ENCODE measurements around the gene KIF1C.

KIF1C gene

GRCh38 chr17:4986951-4987766 lies 10.6 kb upstream of the KIF1C start, which contains the start of gene CAMTA2:
CAMTA2 (minus strand) TSS chr17:4987675; CDS start chr17:4986222, 1,453 bp downstream.
- peak within 1 kb of the TSS; percentile 82 for H3K27ac ChIP-seq (ENCODE audit: low read length)

DNA sequence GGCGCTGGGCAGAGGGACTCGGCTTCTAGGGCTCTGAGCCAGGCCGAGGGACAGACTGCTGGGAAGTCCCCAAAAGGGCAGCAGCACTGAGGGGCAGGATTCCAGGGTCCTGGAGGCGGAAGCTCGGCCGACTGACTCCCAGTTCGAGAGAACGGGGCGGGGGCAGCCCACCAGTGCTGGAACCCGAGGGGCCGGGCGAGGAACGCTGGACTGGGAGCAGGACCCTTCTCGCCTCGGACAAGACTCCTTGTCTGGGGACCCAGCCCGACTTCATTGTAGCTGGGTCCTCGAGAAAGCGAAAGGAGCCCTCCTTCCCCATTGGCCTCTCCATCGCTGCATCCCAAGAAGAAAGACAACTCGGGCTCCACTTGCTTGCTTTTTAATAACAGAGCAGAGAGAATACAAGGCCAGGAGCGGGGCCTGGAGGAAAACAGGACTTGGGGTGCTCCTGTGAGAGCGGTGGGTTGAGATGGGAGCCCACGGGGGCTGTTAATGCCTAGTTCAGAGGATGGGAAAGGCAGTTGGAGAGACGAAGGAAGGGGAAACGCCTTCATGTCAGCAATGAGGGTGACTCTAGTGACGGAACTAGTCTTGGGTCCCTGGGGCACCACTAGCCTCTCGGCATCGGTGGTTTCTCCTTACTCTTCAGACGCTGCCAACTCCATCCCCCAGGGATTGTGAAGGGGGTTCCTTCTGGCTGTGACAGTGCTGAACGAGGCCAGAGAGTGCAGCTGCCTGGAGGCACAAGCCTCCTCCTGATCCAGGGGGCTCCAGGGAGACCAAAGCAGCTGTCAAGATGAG lies 9.8 kb upstream of the KIF1C start:
- Histone ChIP-seq H3K27me3 (ENCODE audit: low read depth, low read length) (no peaks in the 10 kb centered on the region), H3K27ac (ENCODE audit: low read length) (peak overlapping the region; percentile 82), H3K4me1 (ENCODE audit: control insufficient read depth in 1 of 2, insufficient read depth in 2 of 2, low read length in 2 of 2) (peaks cover 15 to 24% of the 10 kb centered on the region in 2 donors), H3K9me3 (ENCODE audit: control insufficient read depth in 1 of 2, low read length in 2 of 2) (no peaks in the 10 kb centered on the region), H3K4me3 (ENCODE audit: low read depth in 1 of 2, low read length in 2 of 2) (peak overlapping the region; percentile 65 to 78), H3K36me3 (ENCODE audit: control insufficient read depth in 1 of 2, insufficient read depth in 2 of 2, low read length in 2 of 2) (peaks cover 3 to 14% of the 10 kb centered on the region in 2 donors)

More at GRCh38 chr17:4986951-4987766, 10.6 kb upstream of the KIF1C start, which contains the start of gene CAMTA2:
- H3K9me3 ChIP-seq (ENCODE audit: control insufficient read depth in 1 of 2, low read length in 2 of 2) = no peaks in the 10 kb centered on the region
- peak within 1 kb of the TSS; percentile 65 to 78 for H3K4me3 ChIP-seq (ENCODE audit: low read depth in 1 of 2, low read length in 2 of 2)
- peaks cover 10 to 23% of the 10 kb centered on the region in 2 donors for H3K36me3 ChIP-seq (ENCODE audit: control insufficient read depth in 1 of 2, insufficient read depth in 2 of 2, low read length in 2 of 2)
- no peaks in the 10 kb centered on the region for H3K27me3 ChIP-seq (ENCODE audit: low read depth, low read length)
- H3K4me1 ChIP-seq (ENCODE audit: control insufficient read depth in 1 of 2, insufficient read depth in 2 of 2, low read length in 2 of 2) = peaks cover 15 to 24% of the 10 kb centered on the region in 2 donors

DNA sequence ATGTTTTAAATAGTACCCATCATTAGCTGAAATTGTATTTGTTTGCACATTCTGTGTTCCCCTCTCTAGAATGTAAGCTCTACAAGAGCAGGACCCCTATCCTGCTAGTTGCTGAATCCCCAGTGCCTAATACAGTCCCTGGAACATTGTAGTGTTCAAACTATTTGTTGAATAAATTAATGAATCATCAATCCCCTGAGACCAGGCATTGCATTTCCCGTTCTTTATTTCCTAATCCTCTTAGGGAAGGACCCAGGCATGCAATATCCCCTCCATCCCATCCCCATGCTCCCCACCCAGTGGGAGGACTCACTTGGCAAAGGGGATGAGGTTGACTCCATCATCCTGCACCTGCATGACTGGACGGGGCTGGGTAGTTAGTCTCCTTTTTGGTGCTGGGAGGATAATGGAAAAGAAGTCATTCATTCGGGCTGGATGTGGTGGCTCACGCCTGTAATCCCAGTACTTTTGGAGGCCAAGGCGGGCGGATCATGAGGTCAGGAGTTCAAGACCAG lies 3.6 kb upstream of the KIF1C start:
- H3K27me3 ChIP-seq (ENCODE audit: low read depth, low read length) = no peaks in the 10 kb centered on the region
- H3K4me3 ChIP-seq (ENCODE audit: low read depth in 1 of 2, low read length in 2 of 2) = no peak overlapping the region
- no peaks in the 10 kb centered on the region for H3K9me3 ChIP-seq (ENCODE audit: control insufficient read depth in 1 of 2, low read length in 2 of 2)
- peaks cover 0 to 17% of the 10 kb centered on the region in 2 donors for H3K4me1 ChIP-seq (ENCODE audit: control insufficient read depth in 1 of 2, insufficient read depth in 2 of 2, low read length in 2 of 2)
- no peak overlapping the region for H3K27ac ChIP-seq (ENCODE audit: low read length)
- H3K36me3 ChIP-seq (ENCODE audit: control insufficient read depth in 1 of 2, insufficient read depth in 2 of 2, low read length in 2 of 2) = no peaks in the 10 kb centered on the region

DNA sequence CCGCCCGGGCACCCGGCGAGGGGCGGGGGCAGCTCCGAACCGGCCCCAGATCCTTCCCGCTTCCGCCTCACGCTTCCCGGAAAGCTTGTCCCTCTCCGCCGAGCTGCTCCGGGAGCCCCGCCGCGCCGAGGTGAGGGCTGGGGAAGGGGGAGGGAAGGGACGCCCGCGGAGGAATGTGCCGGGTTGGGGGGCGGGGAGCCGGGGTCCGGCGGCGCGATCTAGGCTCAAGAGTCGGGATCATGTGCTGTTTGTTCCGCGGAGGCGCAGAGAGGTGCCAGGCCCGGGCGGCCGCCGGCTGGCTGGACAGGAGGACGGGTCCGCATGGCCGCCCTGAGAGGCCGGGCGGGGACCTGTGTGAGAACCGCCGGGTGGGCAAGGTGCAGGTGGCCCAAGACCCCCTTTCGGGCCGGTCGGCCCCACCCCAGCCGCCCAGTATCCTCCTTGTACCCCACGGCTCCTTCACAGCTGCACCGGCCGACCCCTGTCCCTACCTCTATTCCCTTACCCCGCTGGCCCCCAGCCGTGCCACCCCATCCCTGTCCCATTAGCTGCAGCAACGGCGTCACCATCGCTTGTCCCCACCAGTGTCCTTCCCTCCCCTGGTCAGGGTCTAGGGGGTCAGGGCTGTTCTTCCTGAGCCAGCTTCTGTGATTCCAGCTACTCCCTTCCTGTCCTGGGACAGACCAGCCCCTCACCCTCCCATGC lies 429 bp downstream of the KIF1C start:
- Histone ChIP-seq H3K27ac (ENCODE audit: low read length) (peak overlapping the region; percentile 77), H3K27me3 (ENCODE audit: low read depth, low read length) (no peaks in the 10 kb centered on the region), H3K36me3 (ENCODE audit: control insufficient read depth in 1 of 2, insufficient read depth in 2 of 2, low read length in 2 of 2) (peaks cover 19 to 25% of the 10 kb centered on the region in 2 donors), H3K4me1 (ENCODE audit: control insufficient read depth in 1 of 2, insufficient read depth in 2 of 2, low read length in 2 of 2) (peaks cover 8 to 33% of the 10 kb centered on the region in 2 donors), H3K4me3 (ENCODE audit: low read depth in 1 of 2, low read length in 2 of 2) (peak overlapping the region; percentile 92), H3K9me3 (ENCODE audit: control insufficient read depth in 1 of 2, low read length in 2 of 2) (no peaks in the 10 kb centered on the region)

GRCh38 chr17:4998732-4999429 lies 1.1 kb downstream of the KIF1C start:
- H3K36me3 ChIP-seq (ENCODE audit: control insufficient read depth in 1 of 2, insufficient read depth in 2 of 2, low read length in 2 of 2) = peaks cover 26 to 32% of the 10 kb centered on the region in 2 donors
- H3K4me1 ChIP-seq (ENCODE audit: control insufficient read depth in 1 of 2, insufficient read depth in 2 of 2, low read length in 2 of 2) = peaks cover 8 to 33% of the 10 kb centered on the region in 2 donors
- H3K9me3 ChIP-seq (ENCODE audit: control insufficient read depth in 1 of 2, low read length in 2 of 2) = no peaks in the 10 kb centered on the region
- peak overlapping the region; percentile 77 for H3K27ac ChIP-seq (ENCODE audit: low read length)
- H3K4me3 ChIP-seq (ENCODE audit: low read depth in 1 of 2, low read length in 2 of 2) = peak overlapping the region; percentile 92
- no peaks in the 10 kb centered on the region for H3K27me3 ChIP-seq (ENCODE audit: low read depth, low read length)

- H3K4me3 ChIP-seq (ENCODE audit: low read depth in 1 of 2, low read length in 2 of 2) = peak overlapping the region; percentile 92
These were observed 1.8 kb downstream of the KIF1C start for GRCh38 chr17:4999430-5000093.

GRCh38 chr17:5000237-5000639 lies 2.5 kb downstream of the KIF1C start:
- peak overlapping the region; percentile 92 for H3K4me3 ChIP-seq (ENCODE audit: low read depth in 1 of 2, low read length in 2 of 2)
- H3K27ac ChIP-seq (ENCODE audit: low read length) = no peak overlapping the region
- peaks cover 39 to 46% of the 10 kb centered on the region in 2 donors for H3K36me3 ChIP-seq (ENCODE audit: control insufficient read depth in 1 of 2, insufficient read depth in 2 of 2, low read length in 2 of 2)
- H3K4me1 ChIP-seq (ENCODE audit: control insufficient read depth in 1 of 2, insufficient read depth in 2 of 2, low read length in 2 of 2) = peaks cover 8 to 33% of the 10 kb centered on the region in 2 donors
- H3K27me3 ChIP-seq (ENCODE audit: low read depth, low read length) = no peaks in the 10 kb centered on the region
- no peaks in the 10 kb centered on the region for H3K9me3 ChIP-seq (ENCODE audit: control insufficient read depth in 1 of 2, low read length in 2 of 2)

More at GRCh38 chr17:4999430-5000093, 1.8 kb downstream of the KIF1C start:
- Histone ChIP-seq H3K4me1 (ENCODE audit: control insufficient read depth in 1 of 2, insufficient read depth in 2 of 2, low read length in 2 of 2) (peaks cover 8 to 33% of the 10 kb centered on the region in 2 donors), H3K36me3 (ENCODE audit: control insufficient read depth in 1 of 2, insufficient read depth in 2 of 2, low read length in 2 of 2) (peaks cover 33 to 39% of the 10 kb centered on the region in 2 donors), H3K9me3 (ENCODE audit: control insufficient read depth in 1 of 2, low read length in 2 of 2) (no peaks in the 10 kb centered on the region), H3K27ac (ENCODE audit: low read length) (peak overlapping the region; percentile 77), H3K27me3 (ENCODE audit: low read depth, low read length) (no peaks in the 10 kb centered on the region)

DNA sequence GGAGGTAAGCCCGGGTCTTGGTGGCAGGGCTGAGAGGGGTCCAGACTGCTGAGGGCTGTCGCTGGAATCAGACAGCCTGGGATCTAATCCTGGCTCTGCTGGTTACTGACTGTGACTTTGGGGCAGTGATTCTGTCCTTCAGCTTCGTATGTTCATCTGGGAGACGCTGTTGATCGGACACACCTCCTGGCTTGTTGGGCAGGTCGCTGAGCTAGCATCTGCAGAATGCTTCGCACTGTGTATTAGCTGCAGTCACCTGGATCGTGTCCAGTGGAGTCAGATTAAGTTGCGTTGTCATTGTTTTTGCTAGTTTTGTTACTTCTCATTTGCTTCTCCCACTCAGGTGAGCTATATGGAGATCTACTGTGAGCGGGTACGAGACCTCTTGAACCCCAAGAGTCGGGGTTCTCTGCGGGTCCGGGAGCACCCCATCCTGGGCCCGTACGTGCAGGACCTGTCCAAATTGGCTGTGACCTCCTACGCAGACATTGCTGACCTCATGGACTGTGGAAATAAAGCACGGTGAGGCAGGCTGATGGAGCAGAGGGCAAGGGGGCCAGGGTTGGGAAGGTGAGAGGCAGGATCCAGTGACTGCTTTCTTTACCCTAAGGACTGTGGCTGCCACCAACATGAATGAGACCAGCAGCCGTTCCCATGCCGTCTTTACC lies 4.5 kb downstream of the KIF1C start:
- H3K4me1 ChIP-seq (ENCODE audit: control insufficient read depth in 1 of 2, insufficient read depth in 2 of 2, low read length in 2 of 2) = peaks cover 8 to 25% of the 10 kb centered on the region in 2 donors
- no peaks in the 10 kb centered on the region for H3K9me3 ChIP-seq (ENCODE audit: control insufficient read depth in 1 of 2, low read length in 2 of 2)
- H3K27me3 ChIP-seq (ENCODE audit: low read depth, low read length) = no peaks in the 10 kb centered on the region
- no peak overlapping the region for H3K4me3 ChIP-seq (ENCODE audit: low read depth in 1 of 2, low read length in 2 of 2)
- no peak overlapping the region for H3K27ac ChIP-seq (ENCODE audit: low read length)
- H3K36me3 ChIP-seq (ENCODE audit: control insufficient read depth in 1 of 2, insufficient read depth in 2 of 2, low read length in 2 of 2) = peaks cover 53 to 59% of the 10 kb centered on the region in 2 donors

DNA sequence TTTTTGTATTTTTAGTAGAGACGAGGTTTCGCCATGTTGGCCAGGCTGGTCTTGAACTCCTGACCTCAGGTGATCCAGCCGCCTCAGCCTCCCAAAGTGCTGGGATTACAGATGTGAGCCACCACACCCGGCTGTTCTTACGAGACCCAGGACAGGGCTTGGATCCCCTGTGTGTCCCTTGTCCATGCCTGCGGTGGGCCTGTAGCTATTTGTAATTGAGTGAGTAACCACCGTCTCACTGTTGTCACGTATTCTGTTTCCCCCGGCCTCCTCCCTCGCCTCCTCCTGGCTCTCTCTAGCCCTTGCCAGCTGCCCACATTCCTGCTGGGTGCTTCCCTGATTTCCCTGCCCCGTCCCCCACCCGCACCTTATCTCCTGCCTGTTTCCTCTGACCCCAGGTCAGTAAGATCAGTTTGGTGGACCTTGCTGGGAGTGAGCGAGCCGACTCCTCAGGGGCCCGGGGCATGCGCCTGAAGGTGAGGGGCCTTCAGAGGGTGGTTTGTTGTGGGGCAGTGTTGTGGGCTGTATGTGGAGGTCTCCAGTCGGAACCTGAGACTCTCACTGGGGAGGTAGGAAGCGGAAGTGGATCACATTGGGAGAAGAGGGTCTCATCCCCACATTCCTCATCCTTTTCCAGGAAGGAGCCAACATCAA lies 5.6 kb downstream of the KIF1C start:
- H3K27me3 ChIP-seq (ENCODE audit: low read depth, low read length) = no peaks in the 10 kb centered on the region
- H3K36me3 ChIP-seq (ENCODE audit: control insufficient read depth in 1 of 2, insufficient read depth in 2 of 2, low read length in 2 of 2) = peaks cover 64 to 70% of the 10 kb centered on the region in 2 donors
- no peak overlapping the region for H3K27ac ChIP-seq (ENCODE audit: low read length)
- peaks cover 8 to 25% of the 10 kb centered on the region in 2 donors for H3K4me1 ChIP-seq (ENCODE audit: control insufficient read depth in 1 of 2, insufficient read depth in 2 of 2, low read length in 2 of 2)
- H3K9me3 ChIP-seq (ENCODE audit: control insufficient read depth in 1 of 2, low read length in 2 of 2) = no peaks in the 10 kb centered on the region
- H3K4me3 ChIP-seq (ENCODE audit: low read depth in 1 of 2, low read length in 2 of 2) = no peak overlapping the region

All from muscle layer of duodenum (tissue), 2 donors.